Caco-2 (cell line): ENCODE data around the gene SPATA32. TPM values are rescaled to one million over a fixed set of nuclear protein-coding genes. Genes with fewer than 3 reads are reported as not detected.

ENCODE experiments used
- BruUV-seq: library from RNA; stranded (reverse); fragments of 400-500 nt; replicated peaks from 2 replicates; lab custom pipeline; 2021; lab: Mats Ljungman, UMichigan
- CTCF ChIA-PET: fragments of 300-600 bp; sonication (Branson Sonifier 250); formaldehyde crosslinking; loops from one replicate; lab custom pipeline; 2022; ENCODE audit warnings: antibody characterized with exemption; lab: Charles Lee
- POLR2A ChIA-PET: fragments of 300-600 bp; sonication (Branson Sonifier 250); formaldehyde crosslinking; loops from one replicate; lab custom pipeline; 2022; ENCODE audit warnings: antibody characterized with exemption; lab: Charles Lee
- DNase-seq, 2 experiments: peaks; one replicate each; pipeline versions ENCODE4 v3.0.0 to v3.0.0-alpha.2; 2020 to 2022
- H3K27me3 ChIP-seq: replicated peaks from 2 replicates; pipeline ENCODE4 v1.6.0; 2011; ENCODE audit warnings: low read length; ENCODE audit not compliant: control insufficient read depth, insufficient read depth
- H3K36me3 ChIP-seq: 2 replicates; pipeline ENCODE4 v1.5.1; 2011; ENCODE audit warnings: low read length; ENCODE audit not compliant: control insufficient read depth, insufficient read depth
- H3K4me1 ChIP-seq: fragments of 250-450 bp; sonication (Bioruptor Pico); 2 replicates; pipeline ENCODE4 v1.5.1; 2020; ENCODE audit warnings: mild to moderate bottlenecking
- H3K4me3 ChIP-seq: 2 replicates; pipeline ENCODE4 v1.5.1; 2011; ENCODE audit warnings: low read depth, mild to moderate bottlenecking, control low read depth, low read length
- H3K9me3 ChIP-seq: fragments of 250-450 bp; sonication (Bioruptor Pico); 2 replicates; pipeline ENCODE4 v1.5.1; 2020; ENCODE audit warnings: mild to moderate bottlenecking, moderate library complexity
- H3K27ac Mint-ChIP-seq: one replicate; pipeline ENCODE4 v1.8.0; 2022; ENCODE audit warnings: mixed read lengths; ENCODE audit not compliant: unreplicated experiment
- H3K27me3 Mint-ChIP-seq: one replicate; pipeline ENCODE4 v1.8.0; 2022; ENCODE audit warnings: mixed read lengths; ENCODE audit not compliant: insufficient read depth, unreplicated experiment
- H3K36me3 Mint-ChIP-seq: one replicate; pipeline ENCODE4 v1.8.0; 2022; ENCODE audit warnings: mild to moderate bottlenecking, mixed read lengths; ENCODE audit not compliant: insufficient read depth, unreplicated experiment
- H3K4me1 Mint-ChIP-seq: one replicate; pipeline ENCODE4 v1.8.0; 2022; ENCODE audit warnings: low read depth, mixed read lengths; ENCODE audit not compliant: unreplicated experiment
- H3K4me3 Mint-ChIP-seq: one replicate; pipeline ENCODE4 v1.8.0; 2022; ENCODE audit warnings: mild to moderate bottlenecking, moderate library complexity, mixed read lengths; ENCODE audit not compliant: unreplicated experiment
- H3K9me3 Mint-ChIP-seq: one replicate; pipeline ENCODE4 v1.8.0; 2022; ENCODE audit warnings: mixed read lengths; ENCODE audit not compliant: unreplicated experiment
- CTCF ChIP-seq, 2 experiments: fragments of 200-600 bp in 1 of 2; IDR thresholded peaks; 1 replicate in 1 of 2; 2 replicates in 1 of 2; pipeline versions ENCODE4 v1.5.1 to v1.8.0; 2011 to 2022; ENCODE audit warnings: antibody characterized with exemption in 1 of 2, control low read depth in 1 of 2, inconsistent platforms in 1 of 2, low read depth in 1 of 2, low read length in 1 of 2, mild to moderate bottlenecking in 1 of 2, moderate library complexity in 1 of 2; ENCODE audit not compliant: insufficient read depth in 1 of 2, severe bottlenecking in 1 of 2, unreplicated experiment in 1 of 2
- intact Hi-C: fragments of 100-400 bp; cut with micrococcal nuclease; formaldehyde crosslinking; loops from one replicate; pipeline ENCODE4 v1.10.0; 2022; ENCODE audit not compliant: unreplicated experiment
- total RNA-seq: library from RNA; stranded (reverse); gene quantifications from 2 replicates; pipeline ENCODE4 v1.2.3, GENCODE V29; 2022

The SPATA32 gene
- total RNA-seq, 1 experiment from 2014 or later: not detected

- Mint-ChIP-seq H3K27me3 (peaks cover 4% of the 10 kb centered on the region), H3K4me3 (no peak overlapping the region), H3K4me1 (no peaks in the 10 kb centered on the region), H3K36me3 (no peaks in the 10 kb centered on the region), H3K27ac (no peak overlapping the region), H3K9me3 (no peaks in the 10 kb centered on the region)
- Histone ChIP-seq H3K9me3 (no peaks in the 10 kb centered on the region), H3K4me3 (no peak overlapping the region), H3K36me3 (no peaks in the 10 kb centered on the region), H3K4me1 (peaks cover 18% of the 10 kb centered on the region), H3K27me3 (no peaks in the 10 kb centered on the region)
- POLR2A ChIA-PET: interaction anchor here (0.5 to 1.9 kb wide), 3 partner anchors 29 to 91 kb away, joined by 3 to 7 read pairs (median 7); partner anchors contain the start of gene HEXIM1
- peak in 1 of 2 experiments; percentile 53 for DNase-seq
- BruUV-seq: no TSS peak
- intact Hi-C loops: no loop called here
- TF ChIP-seq CTCF (IDR thresholded peaks at IDR 0.05; ENCODE audit: insufficient read depth in 1 of 2, low read depth in 1 of 2, low read length in 1 of 2, severe bottlenecking in 1 of 2, unreplicated experiment in 1 of 2): no peak
- CTCF ChIA-PET: interaction anchor here (0.9 to 2.3 kb wide), 3 partner anchors 10 to 93 kb away, joined by 3 to 11 read pairs (median 3); partner anchors contain the start of gene ACBD4
Measured at GRCh38 chr17:45228763-45229539, 32.9 kb downstream of the SPATA32 start.

GRCh38 chr17:45227926-45228762 is 33.8 kb downstream of the SPATA32 start:
- intact Hi-C loops: no loop called here
- H3K4me3 ChIP-seq: no peak overlapping the region
- H3K27ac Mint-ChIP-seq: no peak overlapping the region
- H3K9me3 ChIP-seq: no peaks in the 10 kb centered on the region
- DNase-seq: no peak
- peaks cover 18% of the 10 kb centered on the region for H3K4me1 ChIP-seq
- H3K27me3 ChIP-seq: no peaks in the 10 kb centered on the region
- CTCF ChIA-PET: interaction anchor here (2.3 kb wide), 1 partner anchor 9 kb away, joined by 11 read pairs; no protein-coding TSS in a partner anchor
- no peaks in the 10 kb centered on the region for H3K27me3 Mint-ChIP-seq
- H3K36me3 Mint-ChIP-seq: no peaks in the 10 kb centered on the region
- BruUV-seq: no TSS peak
- H3K9me3 Mint-ChIP-seq: no peaks in the 10 kb centered on the region
- no peak for TF ChIP-seq CTCF (IDR thresholded peaks at IDR 0.05; ENCODE audit: insufficient read depth in 1 of 2, low read depth in 1 of 2, low read length in 1 of 2, severe bottlenecking in 1 of 2, unreplicated experiment in 1 of 2)
- no peak overlapping the region for H3K4me3 Mint-ChIP-seq
- no peaks in the 10 kb centered on the region for H3K4me1 Mint-ChIP-seq
- no peaks in the 10 kb centered on the region for H3K36me3 ChIP-seq
- POLR2A ChIA-PET: interaction anchor here (0.5 to 1.9 kb wide), 3 partner anchors 49 to 92 kb away, joined by 3 to 7 read pairs (median 3); partner anchors contain the start of gene HEXIM1
